Measurements from ENCODE around the gene ACACA.

ACACA gene

DNA sequence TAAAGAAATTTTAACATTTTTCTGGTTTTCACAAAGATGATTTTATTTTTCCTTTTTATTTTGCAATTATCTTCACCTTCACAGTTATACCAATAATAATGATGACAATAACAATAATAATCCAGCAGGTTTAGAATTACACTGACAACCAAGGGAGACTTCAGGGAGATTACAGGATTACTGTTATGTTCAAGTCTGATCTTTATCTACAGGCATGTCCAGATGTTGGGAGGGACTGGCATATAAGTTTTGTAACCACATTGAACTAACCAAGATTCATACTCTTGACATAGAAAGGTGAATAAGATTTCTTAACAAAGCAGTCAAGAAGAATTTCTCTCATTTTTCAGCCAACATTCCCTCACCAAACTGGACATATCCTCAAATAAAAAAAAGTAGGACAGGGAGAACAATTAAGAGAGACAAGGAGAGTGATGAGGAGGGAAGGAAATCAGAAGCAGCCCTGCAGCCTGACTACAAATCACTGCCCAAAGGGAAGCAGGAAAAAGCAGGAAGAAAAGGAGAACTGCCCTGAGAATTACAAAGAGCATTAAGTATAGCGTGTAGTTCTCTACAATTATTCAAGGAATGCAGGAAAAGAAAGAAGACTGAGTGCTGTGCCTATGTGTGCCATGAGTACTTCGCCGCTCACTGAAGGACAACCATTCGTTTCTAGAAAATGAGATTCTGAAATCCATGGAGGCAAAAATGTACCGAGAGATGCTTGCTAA lies 186.6 kb downstream of the ACACA start:
- no peak for DNase-seq

GRCh38 chr17:37218849-37219248 lies 187.8 kb downstream of the ACACA start:
- DNase-seq = no peak

- DNase-seq = no peak
Measured at GRCh38 chr17:37214416-37214815, 192.2 kb downstream of the ACACA start.

GRCh38 chr17:37213927-37214326 lies 192.7 kb downstream of the ACACA start:
- DNase-seq = no peak

GRCh38 chr17:37212179-37212578 lies 194.5 kb downstream of the ACACA start:
- no peak for DNase-seq

DNA sequence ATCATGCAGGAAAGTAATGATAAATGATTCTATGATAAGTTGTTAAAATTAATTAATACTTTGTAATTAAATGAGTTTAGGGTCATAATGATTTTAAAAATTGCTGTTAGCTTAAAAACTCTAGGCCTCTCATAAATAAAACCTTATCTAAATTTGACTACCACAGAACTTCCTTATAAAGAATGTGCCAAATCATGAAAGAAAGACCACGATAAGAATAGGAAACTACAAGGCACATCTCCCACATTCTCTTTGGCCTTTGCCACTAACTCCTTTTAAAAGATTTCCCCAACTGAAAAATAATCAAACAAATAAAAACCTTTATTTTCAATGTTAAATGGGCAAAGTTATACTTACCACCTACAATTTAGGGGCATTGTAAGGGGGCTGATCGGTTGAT lies 195.5 kb downstream of the ACACA start:
- no peak for DNase-seq

GRCh38 chr17:37207103-37207502 lies 199.5 kb downstream of the ACACA start:
- no peak for DNase-seq

DNA sequence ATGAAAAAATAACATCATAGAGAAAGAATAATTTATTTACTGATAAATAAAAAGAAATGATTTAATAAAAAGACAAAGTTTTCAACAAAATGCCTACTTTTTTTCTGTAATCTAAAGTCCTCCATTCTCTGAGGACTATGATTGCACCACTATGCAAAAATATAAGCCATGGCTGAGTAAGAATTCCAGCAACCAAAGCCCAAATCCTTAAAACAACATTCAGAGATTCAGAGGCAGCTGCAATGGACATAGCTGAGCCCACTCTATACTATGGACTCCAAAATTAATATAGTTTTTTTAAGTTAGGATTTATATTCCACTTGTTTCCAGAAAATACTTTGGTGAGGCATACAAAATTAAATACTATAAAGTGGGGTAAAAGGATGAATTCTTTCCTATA lies 200.3 kb downstream of the ACACA start:
- DNase-seq = no peak

- DNase-seq = no peak
Measured at GRCh38 chr17:37200497-37200896, 206.1 kb downstream of the ACACA start.

- DNase-seq = no peak
Measured at GRCh38 chr17:37197336-37197735, 209.3 kb downstream of the ACACA start.

GRCh38 chr17:37194208-37194607 lies 212.4 kb downstream of the ACACA start:
- no peak for DNase-seq

DNA sequence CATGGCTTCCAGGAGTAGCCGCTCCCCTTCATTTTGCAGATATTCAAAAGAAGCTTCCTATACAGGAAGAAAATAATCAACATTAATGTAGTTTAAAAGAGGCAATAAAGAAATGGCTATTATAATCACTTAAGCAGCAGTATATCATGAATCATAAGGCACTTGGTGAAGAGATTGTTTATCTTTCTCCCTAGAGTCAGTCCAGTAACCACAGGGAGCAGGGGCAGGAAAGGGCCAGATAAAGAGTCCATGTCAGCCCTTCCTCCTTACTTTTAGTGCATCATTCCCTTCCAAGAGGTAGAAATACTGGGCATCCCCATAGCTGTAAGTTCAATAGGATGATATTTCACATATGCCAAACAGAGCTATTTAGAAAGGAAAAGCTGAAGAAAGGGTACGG lies 215.4 kb downstream of the ACACA start:
- DNase-seq = no peak

DNA sequence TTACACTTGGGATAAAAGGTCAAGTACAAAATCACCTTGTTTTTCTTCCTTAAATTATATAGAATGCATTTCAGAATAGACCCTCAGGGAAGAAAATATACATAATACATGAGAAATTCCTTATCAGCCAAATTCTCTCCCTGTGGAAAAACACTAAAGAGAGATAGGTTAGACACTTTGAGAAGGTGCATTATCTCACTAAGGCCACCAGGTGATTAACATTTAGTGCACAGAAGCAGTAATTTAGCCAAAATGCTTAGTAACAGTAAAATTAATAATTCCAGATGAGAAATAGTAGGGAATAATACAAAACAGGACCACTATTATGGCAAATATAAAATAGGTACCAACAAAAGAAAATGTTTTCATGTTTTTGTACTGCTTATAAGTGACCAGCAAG lies 216.1 kb downstream of the ACACA start:
- no peak for DNase-seq

DNA sequence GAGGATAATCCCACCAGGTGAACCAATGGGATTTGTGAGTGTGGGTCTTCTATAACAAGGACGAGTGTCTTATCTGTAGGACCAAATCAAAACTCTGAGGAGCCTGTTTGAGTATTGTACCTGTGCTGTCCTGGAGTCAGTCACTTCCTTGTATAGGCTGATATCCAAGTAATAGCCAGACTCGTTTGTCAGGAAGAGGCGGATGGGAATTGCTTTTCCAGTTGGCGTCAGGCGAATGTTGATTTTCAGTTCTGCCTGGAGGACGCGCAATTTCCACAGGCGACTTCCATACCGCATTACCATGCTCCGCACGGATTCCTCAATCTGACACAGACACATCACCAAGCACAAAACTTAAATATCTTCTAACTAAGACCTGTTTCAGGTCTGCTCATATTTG lies 218.5 kb downstream of the ACACA start:
- no peak for DNase-seq

DNA sequence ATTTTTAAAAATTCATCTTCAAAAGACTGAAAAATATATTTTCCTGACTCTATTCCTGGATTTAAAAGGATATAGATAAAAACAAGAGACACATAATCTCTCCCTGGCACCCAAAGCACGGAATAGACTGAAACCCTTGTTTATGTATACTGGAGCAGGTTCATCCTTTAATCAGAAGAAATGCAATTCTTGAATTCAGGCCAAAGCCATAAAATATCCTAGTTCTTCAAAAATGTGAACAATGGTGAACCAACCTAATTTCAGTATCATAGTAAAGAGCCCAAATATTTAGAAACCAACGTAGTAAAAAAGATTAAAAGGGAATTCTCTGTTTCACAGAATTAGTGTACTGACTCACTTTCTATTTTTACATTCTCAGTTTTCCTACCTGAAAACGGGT lies 219.4 kb downstream of the ACACA start:
- DNase-seq = no peak

GRCh38 chr17:37182786-37183465 lies 223.7 kb downstream of the ACACA start:
- peak in 1 of 2 experiments; percentile 3 for DNase-seq

DNA sequence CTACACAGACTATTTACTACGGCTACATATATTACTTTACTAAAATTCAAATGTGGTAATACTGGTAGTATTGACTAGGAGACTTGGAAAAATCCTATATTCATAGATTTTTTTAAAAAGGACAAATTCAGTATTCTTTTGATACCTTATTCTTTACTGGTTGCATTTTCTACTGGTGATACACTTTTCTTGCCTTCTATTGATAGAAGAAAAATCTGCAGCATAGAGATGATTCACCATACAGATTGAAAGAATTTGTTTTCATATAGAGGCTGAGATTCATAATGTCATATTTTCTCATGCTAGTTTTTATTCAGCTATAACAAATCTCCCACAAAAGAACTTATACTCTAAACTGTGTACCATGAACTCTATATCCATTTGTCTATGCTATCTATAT lies 226.3 kb downstream of the ACACA start:
- DNase-seq = no peak

GRCh38 chr17:37179893-37180292 lies 226.7 kb downstream of the ACACA start:
- DNase-seq = no peak

DNA sequence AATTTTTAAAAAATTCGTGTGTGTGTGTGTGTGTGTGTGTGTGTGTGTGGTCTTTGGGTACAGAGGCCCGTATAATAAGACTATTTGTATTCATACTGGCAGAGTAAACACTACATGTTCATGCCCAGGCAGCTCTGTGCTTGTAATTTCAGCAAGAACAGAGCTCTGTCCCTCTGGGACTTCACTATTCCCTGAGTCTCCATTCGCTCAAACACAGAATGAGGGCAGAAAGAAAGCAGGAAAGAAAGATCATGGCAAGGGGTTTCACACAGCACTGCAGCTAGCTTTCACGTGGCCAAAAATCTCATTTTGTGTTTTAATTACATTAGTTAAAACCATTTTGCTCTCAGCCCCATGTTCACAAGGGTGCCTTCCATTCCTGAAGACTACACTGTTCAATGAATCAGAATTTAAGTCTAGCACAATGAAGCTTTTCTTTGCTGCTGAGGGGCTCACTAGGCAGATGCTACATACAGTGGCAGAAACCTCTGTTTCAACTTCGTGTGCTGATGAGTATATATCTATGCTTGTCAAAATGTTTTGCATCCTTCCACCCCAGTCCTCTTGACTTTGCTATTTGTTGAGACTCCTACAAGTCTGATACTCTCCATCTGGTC lies 229.3 kb downstream of the ACACA start:
- DNase-seq = no peak

DNA sequence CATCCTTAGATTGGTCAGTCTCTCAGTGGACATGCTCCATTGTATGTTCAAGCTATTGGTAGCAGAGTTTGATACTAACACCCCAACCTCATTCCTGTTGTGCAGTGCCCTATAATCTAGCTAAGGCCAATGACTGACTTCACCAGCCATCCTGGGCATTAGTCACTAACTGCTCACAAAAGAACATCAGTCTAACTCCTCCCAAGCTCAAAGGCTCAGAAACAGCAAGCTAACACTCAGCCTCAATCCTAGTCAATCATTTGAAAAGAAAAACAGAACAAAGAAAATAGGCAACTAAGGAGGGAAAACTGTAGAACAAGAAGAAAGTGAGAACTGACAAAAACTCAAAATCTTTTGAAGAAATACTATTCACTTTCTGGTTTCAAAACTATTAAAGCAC lies 229.9 kb downstream of the ACACA start:
- no peak for DNase-seq

GRCh38 chr17:37174205-37174604 lies 232.4 kb downstream of the ACACA start:
- no peak for DNase-seq

- DNase-seq = no peak
Measured at GRCh38 chr17:37170881-37171425, 235.7 kb downstream of the ACACA start.

DNA sequence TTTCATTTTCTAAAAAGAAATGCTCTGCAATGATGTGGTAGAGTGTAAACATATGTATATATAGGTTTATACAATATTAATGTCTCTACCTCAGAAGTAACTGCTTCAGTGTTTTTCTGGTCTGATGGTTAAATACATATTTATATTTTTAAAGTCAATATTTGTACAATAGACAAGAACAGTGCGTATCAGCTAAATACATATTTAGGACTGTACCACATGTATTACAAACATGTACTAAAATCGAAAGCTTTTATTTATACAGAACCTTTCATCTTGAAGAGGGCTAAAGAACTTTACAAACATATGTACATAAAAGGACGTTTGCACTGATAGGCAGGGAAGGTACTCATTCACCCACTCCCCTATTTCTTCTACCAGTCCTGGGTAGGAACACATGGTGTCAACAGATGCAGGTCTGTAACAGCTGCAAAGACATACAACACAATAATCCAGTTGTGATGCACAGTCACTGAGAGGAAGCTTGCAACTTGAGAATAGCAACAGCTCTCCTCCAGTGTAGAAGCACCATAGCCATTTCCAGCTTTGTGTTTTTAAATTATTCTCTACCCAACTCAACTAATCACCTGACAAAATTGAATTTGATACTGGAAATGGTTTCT lies 237.8 kb downstream of the ACACA start:
- no peak for DNase-seq

DNA sequence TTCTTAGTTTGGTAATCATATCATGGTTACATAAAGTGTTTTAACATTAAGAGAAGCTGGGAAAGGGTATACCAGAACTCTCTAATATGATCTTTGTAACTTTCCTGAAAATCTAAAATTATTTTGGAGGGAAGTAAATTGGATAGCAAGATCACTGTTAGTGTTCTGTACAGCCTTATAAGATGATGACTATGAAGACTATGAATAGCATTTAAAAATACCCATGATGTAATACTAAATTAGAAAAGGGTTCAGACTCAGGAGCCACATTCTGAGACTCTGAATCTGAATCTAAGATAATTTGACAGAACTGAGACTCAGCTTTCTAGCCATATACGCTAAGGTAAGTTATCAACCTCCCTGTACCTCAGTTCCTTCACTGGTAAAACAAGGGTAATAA lies 238.9 kb downstream of the ACACA start:
- DNase-seq = no peak

Data from NCI-H446 (cell line).